Middle frontal gyrus (tissue), 1 donor: ENCODE measurements around the gene GRIA1.

Source experiments
- DNase-seq: peaks from one replicate; pipeline ENCODE4 v3.0.0-alpha.2; 2015; ENCODE audit warnings: low spot score; ENCODE audit errors: extremely low spot score

The GRIA1 gene

DNA sequence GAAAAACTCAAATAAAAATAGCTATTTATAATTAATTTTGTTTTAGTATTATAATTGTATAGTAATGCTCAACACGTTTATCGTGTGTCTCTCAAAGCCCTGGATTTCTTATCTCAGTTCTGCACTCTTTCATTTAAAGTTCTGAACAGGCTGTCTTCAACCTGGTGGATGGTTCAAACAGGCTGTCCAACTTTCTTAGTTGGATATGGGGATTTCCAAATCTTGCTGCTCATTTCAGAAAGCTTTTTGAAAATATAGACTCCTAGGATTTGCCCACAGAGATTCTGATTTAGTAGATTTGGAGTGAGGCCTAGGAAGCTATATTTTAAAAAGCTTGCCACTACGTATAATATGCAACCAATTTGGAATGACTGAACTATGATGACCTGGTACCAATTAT, 120.3 kb downstream of the GRIA1 start:
- no peak for DNase-seq

GRCh38 chr5:153613144-153613543, 122.7 kb downstream of the GRIA1 start:
- DNase-seq = no peak

- DNase-seq = no peak
Observed at GRCh38 chr5:153613672-153614071, 123.2 kb downstream of the GRIA1 start.

- DNase-seq = no peak
Observed at GRCh38 chr5:153617190-153617589, 126.7 kb downstream of the GRIA1 start.

- DNase-seq = no peak
Observed at GRCh38 chr5:153618307-153618706, 127.8 kb downstream of the GRIA1 start.

GRCh38 chr5:153618867-153619266, 128.4 kb downstream of the GRIA1 start:
- DNase-seq = no peak

DNA sequence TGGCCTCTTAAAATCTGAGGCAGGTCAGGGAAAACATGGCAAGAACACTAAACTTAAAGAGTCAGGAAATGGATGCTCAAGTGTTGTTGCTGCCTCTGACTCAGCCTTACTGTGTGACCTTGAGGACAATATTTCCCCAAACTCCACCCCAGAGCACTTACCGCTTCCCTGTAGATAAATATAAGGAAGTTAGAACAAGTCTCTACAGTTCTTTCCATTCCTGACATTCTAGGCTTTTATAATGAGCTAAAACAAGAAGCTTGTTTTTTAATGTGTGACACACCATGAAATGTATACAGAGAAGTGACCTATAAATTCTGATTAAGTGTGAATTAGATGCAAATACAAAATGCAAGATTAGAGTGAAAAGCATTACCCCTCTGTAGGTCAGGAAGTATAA, 129.3 kb downstream of the GRIA1 start:
- no peak for DNase-seq

- DNase-seq = no peak
Observed at GRCh38 chr5:153623124-153623523, 132.7 kb downstream of the GRIA1 start.

DNA sequence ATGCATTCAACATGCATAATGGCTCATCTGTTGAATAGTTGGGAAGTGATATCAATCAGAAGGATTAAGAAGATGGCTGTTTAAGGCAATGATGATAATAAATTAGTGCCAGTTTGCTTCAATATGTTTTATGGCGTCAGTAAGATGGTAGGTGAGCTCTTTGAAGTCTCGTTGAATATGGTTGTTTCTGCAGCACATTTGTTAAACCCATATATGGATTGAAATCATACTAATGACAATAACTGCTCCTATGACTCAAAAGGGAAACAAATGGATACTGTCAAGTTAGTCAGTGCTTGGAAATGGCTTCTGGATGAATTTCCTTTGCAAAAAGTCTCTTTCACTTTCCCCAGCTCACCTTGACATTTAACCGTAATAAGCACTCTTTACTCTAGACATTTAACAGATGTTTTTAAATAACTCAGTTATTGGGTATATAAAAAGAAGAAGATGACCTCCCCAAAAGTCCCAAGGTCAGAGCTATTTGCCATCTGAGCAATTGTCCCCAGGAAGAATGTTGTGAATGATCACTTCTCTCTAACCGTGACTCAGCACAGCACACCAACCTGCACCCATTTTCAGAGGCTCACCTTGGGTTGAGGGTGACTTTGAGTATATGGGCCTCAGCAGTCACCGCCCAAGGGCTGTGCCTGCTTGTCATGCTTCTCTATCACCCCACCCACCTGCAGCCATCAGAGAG, 133.4 kb downstream of the GRIA1 start:
- DNase-seq = no peak

- no peak for DNase-seq
Observed at GRCh38 chr5:153624451-153624765, 133.9 kb downstream of the GRIA1 start.

DNA sequence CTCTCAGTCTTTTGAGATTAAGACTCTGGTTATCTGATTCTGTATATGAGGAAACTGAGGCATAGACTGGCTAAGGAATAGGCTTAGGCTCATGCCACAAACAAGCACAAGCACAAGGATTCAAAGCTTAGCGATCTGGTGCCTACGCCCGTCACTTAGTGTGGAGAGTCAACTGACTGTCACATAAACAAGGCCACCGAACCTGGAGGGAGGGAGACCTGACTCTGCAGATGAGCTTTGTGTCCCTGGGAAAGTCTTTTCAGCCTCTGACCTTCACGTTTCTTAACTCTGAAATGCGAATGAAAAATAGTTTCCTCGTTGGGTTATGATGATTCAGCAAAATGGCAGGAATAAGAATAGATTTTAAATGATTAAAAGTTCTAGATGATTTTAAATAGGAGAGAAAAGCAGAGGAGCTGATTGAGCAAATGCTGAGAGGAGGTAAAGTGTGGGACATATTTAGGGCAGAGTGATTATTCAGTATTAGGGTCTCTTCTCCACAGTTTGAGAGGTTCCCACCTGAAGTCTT, 135.4 kb downstream of the GRIA1 start:
- no peak for DNase-seq

DNA sequence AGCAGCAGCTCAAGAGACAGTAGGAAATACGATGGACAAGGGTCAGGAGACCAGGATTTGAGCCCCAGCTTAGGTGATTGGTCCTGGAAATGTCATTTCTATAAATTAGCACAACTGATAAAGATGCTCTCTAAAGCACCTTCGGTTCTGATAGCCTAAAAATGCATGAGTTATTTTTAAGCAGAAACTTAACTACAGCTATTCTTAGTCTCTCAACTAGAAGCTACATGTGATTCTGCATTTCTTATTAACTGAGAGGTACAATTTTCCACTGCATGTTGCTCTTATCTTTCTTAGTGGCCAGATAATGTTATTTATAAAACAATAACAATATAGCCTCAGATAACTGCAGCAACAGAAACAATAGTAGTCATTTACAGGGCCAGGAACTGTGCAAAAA, 136.4 kb downstream of the GRIA1 start:
- DNase-seq = no peak

DNA sequence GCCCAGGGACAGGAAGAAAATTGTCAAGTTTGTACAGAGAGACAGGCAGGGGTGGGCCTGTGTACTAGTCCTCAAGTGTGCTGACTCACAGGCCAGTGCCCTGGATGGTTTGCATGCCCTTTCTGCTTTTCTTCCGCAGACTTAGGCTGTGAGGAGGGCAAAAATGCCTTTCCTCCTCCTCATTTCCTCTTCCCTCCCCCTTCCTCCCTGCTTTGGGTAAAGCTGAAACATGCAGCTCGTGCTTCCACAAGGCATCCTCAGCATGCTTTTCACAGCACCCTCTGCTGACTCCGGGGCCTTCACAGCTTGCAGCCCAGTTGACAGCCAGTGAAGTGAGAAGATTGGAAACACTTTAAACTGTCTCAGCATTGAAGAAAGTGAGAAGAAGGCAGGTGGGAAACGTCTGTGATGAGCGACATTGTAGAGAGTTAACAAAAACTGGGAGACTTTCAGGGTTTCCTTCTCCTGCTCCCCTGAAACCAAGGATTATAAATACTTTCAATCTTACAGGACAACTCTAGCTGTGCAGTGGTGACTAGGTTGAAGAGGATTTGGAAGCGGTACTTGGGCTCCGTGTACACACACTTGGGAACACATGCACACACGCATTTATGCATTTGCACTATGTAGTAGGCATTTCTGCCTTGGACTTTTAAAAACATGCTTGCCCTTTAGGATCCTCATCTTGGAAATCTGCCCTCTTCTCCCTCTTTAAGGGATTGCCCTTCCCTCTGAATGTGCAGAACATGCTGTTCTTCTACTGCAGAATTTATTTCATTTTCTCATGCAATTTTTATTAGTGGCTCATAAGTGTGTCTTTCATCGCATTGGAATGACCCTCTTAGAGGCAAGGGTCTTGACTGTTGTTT, 138.8 kb downstream of the GRIA1 start:
- no peak for DNase-seq

- no peak for DNase-seq
Observed at GRCh38 chr5:153630546-153630945, 140.1 kb downstream of the GRIA1 start.

DNA sequence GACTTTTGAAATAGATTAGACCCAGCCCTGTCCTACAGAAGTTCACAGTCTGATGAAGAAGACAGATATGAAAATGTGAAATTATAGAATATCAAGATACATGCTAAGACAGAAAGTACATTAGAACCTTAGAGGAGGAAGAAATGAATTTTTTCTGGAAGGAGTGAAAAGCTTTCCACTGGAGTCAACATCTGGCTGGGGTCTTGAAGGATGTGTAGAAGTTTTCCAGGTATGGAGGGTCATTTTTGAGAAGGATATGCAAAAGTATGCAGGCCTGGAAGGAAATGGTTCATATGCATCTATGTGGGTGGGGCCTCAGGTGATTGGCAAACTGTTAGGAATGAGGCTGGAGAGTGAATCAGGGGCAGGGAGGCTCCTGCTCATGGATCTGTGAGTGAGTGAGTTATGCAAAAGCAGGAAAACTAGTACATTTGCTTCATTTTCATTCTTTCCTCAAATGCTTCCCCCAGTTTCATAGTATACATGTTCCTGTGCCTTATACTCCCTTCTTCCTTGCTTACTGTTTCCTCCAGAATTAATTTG, 142.3 kb downstream of the GRIA1 start:
- no peak for DNase-seq

- DNase-seq = no peak
Observed at GRCh38 chr5:153636670-153637451, 146.4 kb downstream of the GRIA1 start.

GRCh38 chr5:153640293-153640692, 149.8 kb downstream of the GRIA1 start:
- DNase-seq = no peak

- no peak for DNase-seq
Observed at GRCh38 chr5:153641183-153641688, 150.8 kb downstream of the GRIA1 start.

- no peak for DNase-seq
Observed at GRCh38 chr5:153654504-153655200, 164.2 kb downstream of the GRIA1 start.

DNA sequence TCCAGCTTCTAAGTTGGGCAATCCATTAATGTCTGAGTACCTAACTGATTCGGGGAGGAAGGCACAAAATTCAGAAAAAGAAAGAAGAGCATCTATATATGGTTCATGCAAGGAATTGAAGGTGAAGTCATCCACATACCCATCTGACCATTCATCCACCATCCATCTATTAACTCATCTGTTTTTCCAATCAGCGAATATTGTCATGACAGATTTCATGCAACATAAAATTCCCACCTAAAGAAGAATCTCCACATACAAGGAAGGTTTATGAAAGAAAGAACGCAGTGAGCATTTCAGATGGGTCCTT, 164.7 kb downstream of the GRIA1 start:
- DNase-seq = no peak

- no peak for DNase-seq
Observed at GRCh38 chr5:153658149-153658548, 167.7 kb downstream of the GRIA1 start.
